Right cardiac atrium (tissue), 5 donors: ENCODE data around the gene SH3BGRL. TPM values are rescaled to one million over a fixed set of nuclear protein-coding genes. Genes with fewer than 3 reads are reported as not detected.

Experiments used
- ATAC-seq, 2 donors: fragments of 200-7000 bp; cut with Tn5 transposase; one replicate each; pipeline versions ENCODE4 v1.8.0 to v1.9.1; 2020; ENCODE audit warnings: moderate library complexity in 2 of 2, mild to moderate bottlenecking in 1 of 2
- DNase-seq, 3 donors: peaks; one replicate each; pipeline ENCODE4 v3.0.0-alpha.2; 2020
- H3K27ac ChIP-seq: one replicate; pipeline ENCODE4 v1.5.1; 2013; ENCODE audit warnings: mild to moderate bottlenecking, low read length, control low read depth, moderate library complexity
- H3K27me3 ChIP-seq: one replicate; pipeline ENCODE4 v1.6.1; 2013; ENCODE audit not compliant: control insufficient read depth, insufficient read depth
- H3K4me1 ChIP-seq: one replicate; pipeline ENCODE4 v1.6.1; 2013; ENCODE audit warnings: low read length; ENCODE audit not compliant: control insufficient read depth, insufficient read depth
- H3K4me3 ChIP-seq: one replicate; pipeline ENCODE4 v1.5.1; 2013; ENCODE audit warnings: low read length, control low read depth
- H3K9me3 ChIP-seq: one replicate; pipeline ENCODE4 v1.6.1; 2013; ENCODE audit warnings: low read length; ENCODE audit not compliant: control insufficient read depth
- WGBS: extraction: QIAGEN DNeasy Blood & Tissue Kit; methylation state at CpG from one replicate; pipeline ENCODE4 v1.1.7; 2013; 5-methylcytosine and 5-hydroxymethylcytosine counted together
- intact Hi-C, 4 donors: fragments of 100-400 bp; cut with DNase I; formaldehyde crosslinking; loops; one replicate each; pipeline versions ENCODE4 v1.11.0 to v1.14.0; 2022 to 2023
- long read RNA-seq, 4 donors: library from polyadenylated mRNA; unstranded; transcript quantifications; one replicate each; pipeline ENCODE4 v2.0.0, GENCODE V29; 2020 to 2021
- polyA plus RNA-seq: library from polyadenylated mRNA; stranded (reverse); fragments of 200-250 nt; gene quantifications from one replicate; pipeline ENCODE4 v1.2.3, GENCODE V29; 2013
- total RNA-seq, 4 donors: library from RNA; stranded (reverse); fragmentation: NEBNext Ultra II Directional; extraction: Animal tissue kit (Norgen Biotek cat#: 25700); gene quantifications; one replicate each; pipeline ENCODE4 v1.2.1, GENCODE V29; 2021
- donor health status: healthy with polysubstance abuse.
- donor health status: DM: no; HTN: yes; CAD: no.
- donor health status: DM: no; HTN: no; CAD: no.
- donor health status: DM: no; HTN: yes; CAD: no; lungs with severe emphysema.
- donor health status: DM: yes; HTN: yes; CAD: no.

Gene SH3BGRL
- total RNA-seq (10 to 100 TPM; 61.3 to 76.7 (median 67.4) TPM), polyA plus RNA-seq (57.7 TPM)
- long read RNA-seq, donor 1, transcript SH3BGRL-201 (4 exons, 1,923 nt), result major isoform, 74 of 80 reads
- long read RNA-seq, donor 1, partial matches to known transcripts, result 4 of 80 reads
- long read RNA-seq, donor 1, other reads (novel, unspliced or antisense), result 1 of 80 reads
- long read RNA-seq, donor 2, transcript SH3BGRL-201 (4 exons, 1,923 nt), result major isoform, 18 of 21 reads
- long read RNA-seq, donor 2, partial matches to known transcripts, result 1 of 21 reads
- long read RNA-seq, donor 2, other reads (novel, unspliced or antisense), result 0 of 21 reads
- long read RNA-seq, donor 3, transcript SH3BGRL-201 (4 exons, 1,923 nt), result major isoform, 201 of 213 reads
- long read RNA-seq, donor 3, partial matches to known transcripts, result 10 of 213 reads
- long read RNA-seq, donor 3, other reads (novel, unspliced or antisense), result 2 of 213 reads
- long read RNA-seq, donor 4, transcript SH3BGRL-201 (4 exons, 1,923 nt), result major isoform, 52 of 52 reads
- long read RNA-seq, donor 4, partial matches to known transcripts, result 0 of 52 reads
- long read RNA-seq, donor 4, other reads (novel, unspliced or antisense), result 0 of 52 reads

GRCh38 chrX:81201671-81202455 lies at the start of gene SH3BGRL, which contains the start of gene HMGN5:
SH3BGRL (plus strand) TSS chrX:81202102; CDS start chrX:81202201, 99 bp downstream.
HMGN5 (minus strand) TSS chrX:81201913; CDS start chrX:81121549, 80,364 bp downstream.
- Histone ChIP-seq H3K4me1 (no peaks in the 10 kb centered on the region), H3K4me3 (peak within 1 kb of the TSS; percentile 92), H3K9me3 (no peaks in the 10 kb centered on the region), H3K27ac (peak within 1 kb of the TSS; percentile 93), H3K27me3 (no peaks in the 10 kb centered on the region)
- DNase-seq (peak; percentile 86 to 93 (median 92)), ATAC-seq (peak; percentile 99 to 100)
- intact Hi-C loops, result no loop called here
- WGBS, result under 1% methylated on average over 23 of the region's 23 CpGs

GRCh38 chrX:81168391-81168790 lies 33.5 kb upstream of the SH3BGRL start:
- Histone ChIP-seq H3K27ac (no peak overlapping the region), H3K9me3 (no peaks in the 10 kb centered on the region), H3K27me3 (no peaks in the 10 kb centered on the region), H3K4me3 (no peak overlapping the region), H3K4me1 (no peaks in the 10 kb centered on the region)
- WGBS, result over 99% methylated on average over 3 of the region's 3 CpGs
- DNase-seq (no peak), ATAC-seq (no peak)
- intact Hi-C loops, result no loop called here

GRCh38 chrX:81174286-81174685 lies 27.6 kb upstream of the SH3BGRL start:
- 28% methylated on average over 1 of the region's 1 CpG for WGBS
- no peak overlapping the region for H3K27ac ChIP-seq
- no peaks in the 10 kb centered on the region for H3K27me3 ChIP-seq
- intact Hi-C loops, result loop anchor here in 1 of 4 donors (10.0 kb wide), 1 partner anchor 201 kb away; no protein-coding TSS in a partner anchor
- DNase-seq (no peak), ATAC-seq (no peak)
- no peak overlapping the region for H3K4me3 ChIP-seq
- no peaks in the 10 kb centered on the region for H3K4me1 ChIP-seq
- H3K9me3 ChIP-seq, result no peaks in the 10 kb centered on the region

GRCh38 chrX:81195259-81195658 lies 6.6 kb upstream of the SH3BGRL start:
- H3K27ac ChIP-seq, result no peak overlapping the region
- intact Hi-C loops, result no loop called here
- WGBS, result 67% methylated on average over 2 of the region's 2 CpGs

GRCh38 chrX:81195712-81196111 lies 6.2 kb upstream of the SH3BGRL start:
- H3K4me1 ChIP-seq, result no peaks in the 10 kb centered on the region
- no peaks in the 10 kb centered on the region for H3K9me3 ChIP-seq
- H3K27ac ChIP-seq, result no peak overlapping the region
- DNase-seq, result peak; percentile 18 to 44 (median 20)
- ATAC-seq, result peak in 1 of 2 donors; percentile 69
- 5% methylated on average over 5 of the region's 5 CpGs for WGBS
- H3K4me3 ChIP-seq, result no peak overlapping the region
- intact Hi-C loops, result no loop called here
- H3K27me3 ChIP-seq, result no peaks in the 10 kb centered on the region

More at GRCh38 chrX:81195259-81195658, 6.6 kb upstream of the SH3BGRL start:
- Histone ChIP-seq H3K4me3 (no peak overlapping the region), H3K9me3 (no peaks in the 10 kb centered on the region), H3K27me3 (no peaks in the 10 kb centered on the region), H3K4me1 (no peaks in the 10 kb centered on the region)
- ATAC-seq, result peak in 1 of 2 donors; percentile 49
- no peak for DNase-seq

- Histone ChIP-seq H3K27me3 (no peaks in the 10 kb centered on the region), H3K4me3 (peak overlapping the region; percentile 92), H3K4me1 (no peaks in the 10 kb centered on the region), H3K9me3 (no peaks in the 10 kb centered on the region), H3K27ac (no peak overlapping the region)
- WGBS, result 23% methylated on average over 1 of the region's 1 CpG
- ATAC-seq (no peak), DNase-seq (no peak)
- intact Hi-C loops, result no loop called here
Observed at GRCh38 chrX:81201071-81201470, 831 bp upstream of the SH3BGRL start.

GRCh38 chrX:81202456-81202819 lies 536 bp downstream of the SH3BGRL start:
- intact Hi-C loops, result no loop called here
- Histone ChIP-seq H3K9me3 (no peaks in the 10 kb centered on the region), H3K27ac (peak overlapping the region; percentile 93), H3K4me1 (no peaks in the 10 kb centered on the region), H3K27me3 (no peaks in the 10 kb centered on the region), H3K4me3 (peak overlapping the region; percentile 92)
- under 1% methylated on average over 8 of the region's 8 CpGs for WGBS
- DNase-seq (no peak), ATAC-seq (peak; percentile 36 to 50)

- no peak for DNase-seq
- Histone ChIP-seq H3K4me3 (peak overlapping the region; percentile 92), H3K4me1 (no peaks in the 10 kb centered on the region), H3K27me3 (no peaks in the 10 kb centered on the region), H3K9me3 (no peaks in the 10 kb centered on the region), H3K27ac (no peak overlapping the region)
- no peak for ATAC-seq
- intact Hi-C loops, result no loop called here
- WGBS, result 0% methylated on average over 1 of the region's 1 CpG
Observed at GRCh38 chrX:81202943-81203342, 1.0 kb downstream of the SH3BGRL start.

GRCh38 chrX:81205551-81205950 lies 3.6 kb downstream of the SH3BGRL start:
- WGBS, result 95% methylated on average over 2 of the region's 2 CpGs
- Histone ChIP-seq H3K4me1 (no peaks in the 10 kb centered on the region), H3K4me3 (no peak overlapping the region), H3K9me3 (no peaks in the 10 kb centered on the region), H3K27ac (no peak overlapping the region), H3K27me3 (no peaks in the 10 kb centered on the region)
- intact Hi-C loops, result no loop called here
- ATAC-seq (no peak), DNase-seq (no peak)

- Histone ChIP-seq H3K9me3 (no peaks in the 10 kb centered on the region), H3K27ac (no peak overlapping the region), H3K27me3 (no peaks in the 10 kb centered on the region), H3K4me1 (no peaks in the 10 kb centered on the region), H3K4me3 (no peak overlapping the region)
- DNase-seq, result no peak
- intact Hi-C loops, result no loop called here
- no peak for ATAC-seq
- WGBS, result 62% methylated on average over 1 of the region's 1 CpG
Observed at GRCh38 chrX:81206476-81206875, 4.6 kb downstream of the SH3BGRL start.

- no peak overlapping the region for H3K27ac ChIP-seq
- no peak overlapping the region for H3K4me3 ChIP-seq
- no peaks in the 10 kb centered on the region for H3K9me3 ChIP-seq
- H3K4me1 ChIP-seq, result no peaks in the 10 kb centered on the region
- no peak for DNase-seq
- intact Hi-C loops, result no loop called here
- no peaks in the 10 kb centered on the region for H3K27me3 ChIP-seq
- WGBS, result 66% methylated on average over 8 of the region's 8 CpGs
- no peak for ATAC-seq
Observed at GRCh38 chrX:81208916-81209315, 7.0 kb downstream of the SH3BGRL start.
